KMS-11 (cell line): ENCODE data around the gene ANKHD1.

Experiments used
- H2AFZ ChIP-seq: fragments of 200-600 bp; sonication (generic); 2 replicates; pipeline ENCODE4 v1.6.1; 2016; ENCODE audit warnings: antibody characterized with exemption, mixed run types, low read depth
- H3K27ac ChIP-seq: fragments of 200-600 bp; sonication (generic); 2 replicates; pipeline ENCODE4 v1.6.1; 2016; ENCODE audit warnings: mild to moderate bottlenecking, mixed run types
- H3K27me3 ChIP-seq: fragments of 200-600 bp; sonication (generic); 2 replicates; pipeline ENCODE4 v1.6.1; 2017; ENCODE audit warnings: mild to moderate bottlenecking, low read depth, mixed run types, moderate library complexity; ENCODE audit not compliant: insufficient read depth
- H3K36me3 ChIP-seq: fragments of 200-600 bp; sonication (generic); 2 replicates; pipeline ENCODE4 v1.6.1; 2017; ENCODE audit warnings: mild to moderate bottlenecking, mixed run types; ENCODE audit not compliant: insufficient read depth
- H3K4me1 ChIP-seq: fragments of 200-600 bp; sonication (generic); 2 replicates; pipeline ENCODE4 v1.6.1; 2016; ENCODE audit warnings: mild to moderate bottlenecking, low read depth, mixed run types; ENCODE audit not compliant: poor library complexity, severe bottlenecking
- H3K4me2 ChIP-seq: fragments of 200-600 bp; sonication (generic); 2 replicates; pipeline ENCODE4 v1.7.0; 2016; ENCODE audit warnings: mild to moderate bottlenecking, mixed run types
- H3K4me3 ChIP-seq: fragments of 200-600 bp; sonication (generic); IDR thresholded peaks from 2 replicates; pipeline ENCODE4 v1.6.1; 2017; ENCODE audit warnings: low read depth, low read length, mixed read lengths; ENCODE audit not compliant: insufficient read depth
- H3K79me2 ChIP-seq: fragments of 200-600 bp; sonication (generic); 2 replicates; pipeline ENCODE4 v1.6.1; 2016; ENCODE audit warnings: low read depth, mixed run types; ENCODE audit not compliant: insufficient read depth
- H3K9ac ChIP-seq: fragments of 200-600 bp; sonication (generic); 2 replicates; pipeline ENCODE4 v1.6.1; 2016; ENCODE audit warnings: mild to moderate bottlenecking, mixed run types
- H4K20me1 ChIP-seq: fragments of 200-600 bp; sonication (generic); 2 replicates; pipeline ENCODE4 v1.6.1; 2016; ENCODE audit warnings: mild to moderate bottlenecking, mixed run types; ENCODE audit not compliant: insufficient read depth
- TF ChIP-seq, protein P1 (sequence below): fragments of 200-600 bp; sonication (generic); conservative IDR thresholded peaks from 2 replicates; pipeline ENCODE4 v1.6.1; 2017; ENCODE audit warnings: low read depth, mild to moderate bottlenecking, antibody characterized with exemption, low read length, moderate library complexity, mixed read lengths

ANKHD1 gene

DNA sequence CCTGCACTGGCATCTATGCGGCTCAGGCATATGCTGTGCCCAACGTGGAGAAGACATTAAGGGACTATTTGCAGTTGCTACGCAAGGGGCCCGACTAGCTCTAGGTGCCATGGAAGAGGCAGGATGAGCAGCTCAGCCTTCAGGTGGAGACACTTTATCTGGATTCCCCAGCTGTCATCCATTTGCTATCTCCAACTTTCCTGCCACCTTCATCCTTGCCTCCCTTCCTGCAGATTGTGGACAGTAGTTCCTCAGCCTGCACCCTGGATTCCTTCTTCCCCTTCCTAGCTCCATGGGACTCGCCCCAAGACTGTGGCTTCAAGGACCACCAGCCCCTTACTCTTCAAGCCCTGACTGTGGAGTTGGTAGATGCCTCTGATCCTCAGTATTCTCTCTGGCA, 165.0 kb downstream of the ANKHD1 start:
- Histone ChIP-seq H3K4me2 (no peak overlapping the region), H4K20me1 (no peaks in the 10 kb centered on the region), H3K9ac (no peak overlapping the region), H3K27ac (no peak overlapping the region), H3K4me1 (peaks cover 47% of the 10 kb centered on the region), H3K27me3 (no peaks in the 10 kb centered on the region), H3K36me3 (no peaks in the 10 kb centered on the region), H2AFZ (no peak overlapping the region), H3K4me3 (no peak overlapping the region), H3K79me2 (peaks cover 23% of the 10 kb centered on the region)
- TF ChIP-seq, protein P1, sequence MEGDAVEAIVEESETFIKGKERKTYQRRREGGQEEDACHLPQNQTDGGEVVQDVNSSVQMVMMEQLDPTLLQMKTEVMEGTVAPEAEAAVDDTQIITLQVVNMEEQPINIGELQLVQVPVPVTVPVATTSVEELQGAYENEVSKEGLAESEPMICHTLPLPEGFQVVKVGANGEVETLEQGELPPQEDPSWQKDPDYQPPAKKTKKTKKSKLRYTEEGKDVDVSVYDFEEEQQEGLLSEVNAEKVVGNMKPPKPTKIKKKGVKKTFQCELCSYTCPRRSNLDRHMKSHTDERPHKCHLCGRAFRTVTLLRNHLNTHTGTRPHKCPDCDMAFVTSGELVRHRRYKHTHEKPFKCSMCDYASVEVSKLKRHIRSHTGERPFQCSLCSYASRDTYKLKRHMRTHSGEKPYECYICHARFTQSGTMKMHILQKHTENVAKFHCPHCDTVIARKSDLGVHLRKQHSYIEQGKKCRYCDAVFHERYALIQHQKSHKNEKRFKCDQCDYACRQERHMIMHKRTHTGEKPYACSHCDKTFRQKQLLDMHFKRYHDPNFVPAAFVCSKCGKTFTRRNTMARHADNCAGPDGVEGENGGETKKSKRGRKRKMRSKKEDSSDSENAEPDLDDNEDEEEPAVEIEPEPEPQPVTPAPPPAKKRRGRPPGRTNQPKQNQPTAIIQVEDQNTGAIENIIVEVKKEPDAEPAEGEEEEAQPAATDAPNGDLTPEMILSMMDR: no peak

DNA sequence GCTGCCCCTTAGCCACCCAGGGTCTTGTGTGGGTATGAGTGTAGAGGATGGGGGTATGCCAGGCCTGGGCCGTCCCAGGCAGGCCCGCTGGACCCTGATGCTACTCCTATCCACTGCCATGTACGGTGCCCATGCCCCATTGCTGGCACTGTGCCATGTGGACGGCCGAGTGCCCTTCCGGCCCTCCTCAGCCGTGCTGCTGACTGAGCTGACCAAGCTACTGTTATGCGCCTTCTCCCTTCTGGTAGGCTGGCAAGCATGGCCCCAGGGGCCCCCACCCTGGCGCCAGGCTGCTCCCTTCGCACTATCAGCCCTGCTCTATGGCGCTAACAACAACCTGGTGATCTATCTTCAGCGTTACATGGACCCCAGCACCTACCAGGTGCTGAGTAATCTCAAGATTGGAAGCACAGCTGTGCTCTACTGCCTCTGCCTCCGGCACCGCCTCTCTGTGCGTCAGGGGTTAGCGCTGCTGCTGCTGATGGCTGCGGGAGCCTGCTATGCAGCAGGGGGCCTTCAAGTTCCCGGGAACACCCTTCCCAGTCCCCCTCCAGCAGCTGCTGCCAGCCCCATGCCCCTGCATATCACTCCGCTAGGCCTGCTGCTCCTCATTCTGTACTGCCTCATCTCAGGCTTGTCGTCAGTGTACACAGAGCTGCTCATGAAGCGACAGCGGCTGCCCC, 165.6 kb downstream of the ANKHD1 start:
- Histone ChIP-seq H3K27me3 (no peaks in the 10 kb centered on the region), H3K79me2 (peaks cover 23% of the 10 kb centered on the region), H3K4me2 (no peak overlapping the region), H3K36me3 (no peaks in the 10 kb centered on the region), H3K27ac (no peak overlapping the region), H3K4me1 (peaks cover 47% of the 10 kb centered on the region), H4K20me1 (no peaks in the 10 kb centered on the region), H3K4me3 (no peak overlapping the region), H2AFZ (no peak overlapping the region), H3K9ac (no peak overlapping the region)
- TF ChIP-seq, protein P1: no peak

DNA sequence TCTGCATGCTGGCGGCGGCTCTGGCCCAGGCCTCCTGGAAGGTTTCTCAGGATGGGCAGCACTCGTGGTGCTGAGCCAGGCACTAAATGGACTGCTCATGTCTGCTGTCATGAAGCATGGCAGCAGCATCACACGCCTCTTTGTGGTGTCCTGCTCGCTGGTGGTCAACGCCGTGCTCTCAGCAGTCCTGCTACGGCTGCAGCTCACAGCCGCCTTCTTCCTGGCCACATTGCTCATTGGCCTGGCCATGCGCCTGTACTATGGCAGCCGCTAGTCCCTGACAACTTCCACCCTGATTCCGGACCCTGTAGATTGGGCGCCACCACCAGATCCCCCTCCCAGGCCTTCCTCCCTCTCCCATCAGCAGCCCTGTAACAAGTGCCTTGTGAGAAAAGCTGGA, 166.2 kb downstream of the ANKHD1 start:
- TF ChIP-seq, protein P1: no peak
- Histone ChIP-seq H4K20me1 (no peaks in the 10 kb centered on the region), H3K4me3 (no peak overlapping the region), H3K4me1 (peaks cover 47% of the 10 kb centered on the region), H3K4me2 (no peak overlapping the region), H3K27me3 (no peaks in the 10 kb centered on the region), H3K79me2 (peaks cover 23% of the 10 kb centered on the region), H3K9ac (no peak overlapping the region), H3K36me3 (no peaks in the 10 kb centered on the region), H3K27ac (peak overlapping the region; percentile 85; the same call in 1 of the 2 replicates), H2AFZ (no peak overlapping the region)

DNA sequence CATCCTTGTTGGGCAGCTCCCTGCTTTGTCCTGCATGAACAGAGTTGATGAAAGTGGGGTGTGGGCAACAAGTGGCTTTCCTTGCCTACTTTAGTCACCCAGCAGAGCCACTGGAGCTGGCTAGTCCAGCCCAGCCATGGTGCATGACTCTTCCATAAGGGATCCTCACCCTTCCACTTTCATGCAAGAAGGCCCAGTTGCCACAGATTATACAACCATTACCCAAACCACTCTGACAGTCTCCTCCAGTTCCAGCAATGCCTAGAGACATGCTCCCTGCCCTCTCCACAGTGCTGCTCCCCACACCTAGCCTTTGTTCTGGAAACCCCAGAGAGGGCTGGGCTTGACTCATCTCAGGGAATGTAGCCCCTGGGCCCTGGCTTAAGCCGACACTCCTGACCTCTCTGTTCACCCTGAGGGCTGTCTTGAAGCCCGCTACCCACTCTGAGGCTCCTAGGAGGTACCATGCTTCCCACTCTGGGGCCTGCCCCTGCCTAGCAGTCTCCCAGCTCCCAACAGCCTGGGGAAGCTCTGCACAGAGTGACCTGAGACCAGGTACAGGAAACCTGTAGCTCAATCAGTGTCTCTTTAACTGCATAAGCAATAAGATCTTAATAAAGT, 166.9 kb downstream of the ANKHD1 start:
- Histone ChIP-seq H3K4me3 (no peak overlapping the region), H3K4me2 (peak overlapping the region; percentile 61), H3K27me3 (no peaks in the 10 kb centered on the region), H3K27ac (peak overlapping the region; percentile 85), H2AFZ (no peak overlapping the region), H3K79me2 (peaks cover 23% of the 10 kb centered on the region), H3K9ac (peak overlapping the region; percentile 44; the same call in 1 of the 2 replicates), H4K20me1 (no peaks in the 10 kb centered on the region), H3K4me1 (peaks cover 40% of the 10 kb centered on the region), H3K36me3 (no peaks in the 10 kb centered on the region)
- TF ChIP-seq, protein P1: no peak
